H1 (cell line): ENCODE results near the gene BICDL1. TPM values are rescaled to one million over a fixed set of nuclear protein-coding genes. Genes with fewer than 3 reads are reported as not detected.

Experiments used
- BRCA1 ChIP-seq: IDR thresholded peaks from 2 replicates; pipeline ENCODE4 v1.6.1; 2012; ENCODE audit warnings: low read depth, low read length, improper control_type of control experiment
- EGR1 ChIP-seq: IDR thresholded peaks from 2 replicates; pipeline ENCODE4 v1.6.1; 2011; ENCODE audit warnings: low read depth, low read length, borderline replicate concordance
- FOSL1 ChIP-seq: IDR thresholded peaks from 2 replicates; pipeline ENCODE4 v1.6.1; 2011; ENCODE audit warnings: mild to moderate bottlenecking, low read depth, low read length, moderate library complexity; ENCODE audit not compliant: insufficient read depth
- JUN ChIP-seq: IDR thresholded peaks from 2 replicates; pipeline ENCODE4 v1.6.1; 2011; ENCODE audit warnings: low read depth, mild to moderate bottlenecking, improper control_type of control experiment, low read length
- POLR2AphosphoS5 ChIP-seq: IDR thresholded peaks from 2 replicates; pipeline ENCODE4 v1.6.1; 2011; ENCODE audit warnings: low read depth, low read length
- SIN3A ChIP-seq, 2 experiments: IDR thresholded peaks in 1 of 2; conservative IDR thresholded peaks in 1 of 2; 2 replicates each; pipeline ENCODE4 v1.6.1; 2011 to 2012; ENCODE audit warnings: low read length in 2 of 2, improper control_type of control experiment in 1 of 2, low read depth in 1 of 2, mild to moderate bottlenecking in 1 of 2
- SP4 ChIP-seq: IDR thresholded peaks from 2 replicates; pipeline ENCODE4 v1.6.1; 2012; ENCODE audit warnings: low read length, inconsistent platforms
- polyA plus RNA-seq, 7 experiments: library from polyadenylated mRNA; depleted of rRNA in 3 of 7; stranded (reverse) in 5 of 7; unstranded in 2 of 7; fragments of >200 nt in 5 of 7; fragments of 200-250 nt in 2 of 7; gene quantifications; 1 replicate in 5 of 7; 2 replicates in 1 of 7; 4 replicates in 1 of 7; pipeline versions ENCODE4 v1.2.1 to v1.2.3, GENCODE V29; 2011 to 2013; ENCODE audit warnings: missing spikeins in 2 of 7, mixed read lengths in 2 of 7
- total RNA-seq: library from RNA; stranded (reverse); fragmentation: NEBNext Ultra II Directional; extraction: Animal tissue kit (Norgen Biotek cat#: 25700); gene quantifications from 2 replicates; pipeline ENCODE4 v1.2.1, GENCODE V29; 2021

BICDL1 gene
- total and polyA plus RNA-seq, 2 of the 8 experiments (the other 6 are each of a cell fraction or from before 2014, with no cell fraction given) = 17.2 to 25.9 TPM

GRCh38 chr12:120115066-120115465 is 126.0 kb downstream of the BICDL1 start (continued):
- TF ChIP-seq EGR1 = no peak
- TF ChIP-seq BRCA1 = no peak
- no peak for TF ChIP-seq POLR2AphosphoS5
- no peak for TF ChIP-seq SP4
- no peak for TF ChIP-seq SIN3A (conservative IDR thresholded peaks at IDR 0.05 in 1 of 2, IDR thresholded peaks at IDR 0.05 in 1 of 2; ENCODE audit: low read depth in 1 of 2, low read length in 2 of 2)
- TF ChIP-seq JUN = no peak
- no peak for TF ChIP-seq FOSL1
